Left ventricle myocardium inferior (tissue), 1 donor: ENCODE data around the gene SLC2A13. TPM values are rescaled to one million over a fixed set of nuclear protein-coding genes. Genes with fewer than 3 reads are reported as not detected.

Experiments used
- DNase-seq: peaks from one replicate; pipeline ENCODE4 v3.0.0-alpha.2; 2020
- H3K27ac ChIP-seq: fragments of 200-600 bp; replicated peaks from 2 replicates; pipeline ENCODE4 v1.8.0; 2021
- H3K27me3 ChIP-seq: fragments of 200-600 bp; 2 replicates; pipeline ENCODE4 v1.8.0; 2021; ENCODE audit warnings: low read depth
- H3K36me3 ChIP-seq: fragments of 200-600 bp; 2 replicates; pipeline ENCODE4 v1.8.0; 2021
- H3K4me1 ChIP-seq: fragments of 200-600 bp; 2 replicates; pipeline ENCODE4 v1.8.0; 2021
- H3K4me3 ChIP-seq: fragments of 200-600 bp; 2 replicates; pipeline ENCODE4 v1.8.0; 2021; ENCODE audit warnings: mild to moderate bottlenecking, moderate library complexity
- H3K9me3 ChIP-seq: fragments of 200-600 bp; replicated peaks from 2 replicates; pipeline ENCODE4 v1.8.0; 2021
- intact Hi-C: fragments of 100-400 bp; cut with micrococcal nuclease; formaldehyde crosslinking; loops from one replicate; pipeline ENCODE4 v1.11.0; 2022
- total RNA-seq: library from RNA; stranded (reverse); fragmentation: NEBNext Ultra II Directional; extraction: Animal tissue kit (Norgen Biotek cat#: 25700); gene quantifications from one replicate; pipeline ENCODE4 v1.2.1, GENCODE V29; 2021
- TF ChIP-seq, protein P1 (sequence below): fragments of 200-600 bp; IDR thresholded peaks from 2 replicates; pipeline ENCODE4 v1.8.0; 2021; ENCODE audit warnings: antibody characterized with exemption, mild to moderate bottlenecking, borderline replicate concordance
- donor health status: DM: no; HTN: yes; CAD: no; lungs with severe emphysema.

Gene SLC2A13
- total RNA-seq, 1 donor from 2014 or later, result 5.5 TPM

DNA sequence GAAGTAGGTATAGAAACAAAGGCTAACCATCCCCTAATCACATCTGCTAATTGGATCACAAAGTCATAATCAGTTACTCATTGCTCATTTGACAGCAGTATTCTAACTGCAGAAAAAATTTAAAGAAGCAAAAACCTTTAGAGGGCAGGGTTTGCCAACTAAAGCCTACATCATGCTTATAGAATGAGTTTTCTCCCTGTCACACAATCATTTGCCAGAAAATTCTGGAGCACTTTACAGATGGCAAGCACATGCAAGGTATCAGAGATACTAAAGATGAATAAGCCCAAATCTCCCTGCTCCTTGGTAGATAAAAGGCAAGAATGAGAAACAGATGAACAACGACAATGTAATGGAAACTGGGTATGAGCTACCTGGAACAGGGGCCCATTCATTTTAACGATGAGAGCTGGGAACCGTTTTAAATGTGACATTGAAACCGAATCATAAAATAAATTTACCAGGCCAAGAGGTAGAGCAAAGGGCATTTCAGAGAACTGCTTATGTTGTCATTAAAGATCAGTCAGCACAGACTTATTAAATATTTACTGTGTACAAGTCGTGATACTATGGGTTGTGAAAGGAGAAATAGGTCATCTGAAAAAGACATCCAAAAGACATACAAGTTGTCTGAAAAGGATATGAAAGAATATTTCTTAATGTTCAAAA, 274.9 kb downstream of the SLC2A13 start:
- H3K36me3 ChIP-seq, result peaks cover 13% of the 10 kb centered on the region
- no peaks in the 10 kb centered on the region for H3K27me3 ChIP-seq
- no peaks in the 10 kb centered on the region for H3K4me1 ChIP-seq
- TF ChIP-seq, protein P1, sequence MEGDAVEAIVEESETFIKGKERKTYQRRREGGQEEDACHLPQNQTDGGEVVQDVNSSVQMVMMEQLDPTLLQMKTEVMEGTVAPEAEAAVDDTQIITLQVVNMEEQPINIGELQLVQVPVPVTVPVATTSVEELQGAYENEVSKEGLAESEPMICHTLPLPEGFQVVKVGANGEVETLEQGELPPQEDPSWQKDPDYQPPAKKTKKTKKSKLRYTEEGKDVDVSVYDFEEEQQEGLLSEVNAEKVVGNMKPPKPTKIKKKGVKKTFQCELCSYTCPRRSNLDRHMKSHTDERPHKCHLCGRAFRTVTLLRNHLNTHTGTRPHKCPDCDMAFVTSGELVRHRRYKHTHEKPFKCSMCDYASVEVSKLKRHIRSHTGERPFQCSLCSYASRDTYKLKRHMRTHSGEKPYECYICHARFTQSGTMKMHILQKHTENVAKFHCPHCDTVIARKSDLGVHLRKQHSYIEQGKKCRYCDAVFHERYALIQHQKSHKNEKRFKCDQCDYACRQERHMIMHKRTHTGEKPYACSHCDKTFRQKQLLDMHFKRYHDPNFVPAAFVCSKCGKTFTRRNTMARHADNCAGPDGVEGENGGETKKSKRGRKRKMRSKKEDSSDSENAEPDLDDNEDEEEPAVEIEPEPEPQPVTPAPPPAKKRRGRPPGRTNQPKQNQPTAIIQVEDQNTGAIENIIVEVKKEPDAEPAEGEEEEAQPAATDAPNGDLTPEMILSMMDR, result no peak
- intact Hi-C loops, result no loop called here
- H3K9me3 ChIP-seq, result no peaks in the 10 kb centered on the region
- DNase-seq, result no peak
- no peak overlapping the region for H3K27ac ChIP-seq
- H3K4me3 ChIP-seq, result no peak overlapping the region

GRCh38 chr12:39830171-39830570, 275.7 kb downstream of the SLC2A13 start:
- TF ChIP-seq, protein P1, result no peak
- DNase-seq, result no peak

DNA sequence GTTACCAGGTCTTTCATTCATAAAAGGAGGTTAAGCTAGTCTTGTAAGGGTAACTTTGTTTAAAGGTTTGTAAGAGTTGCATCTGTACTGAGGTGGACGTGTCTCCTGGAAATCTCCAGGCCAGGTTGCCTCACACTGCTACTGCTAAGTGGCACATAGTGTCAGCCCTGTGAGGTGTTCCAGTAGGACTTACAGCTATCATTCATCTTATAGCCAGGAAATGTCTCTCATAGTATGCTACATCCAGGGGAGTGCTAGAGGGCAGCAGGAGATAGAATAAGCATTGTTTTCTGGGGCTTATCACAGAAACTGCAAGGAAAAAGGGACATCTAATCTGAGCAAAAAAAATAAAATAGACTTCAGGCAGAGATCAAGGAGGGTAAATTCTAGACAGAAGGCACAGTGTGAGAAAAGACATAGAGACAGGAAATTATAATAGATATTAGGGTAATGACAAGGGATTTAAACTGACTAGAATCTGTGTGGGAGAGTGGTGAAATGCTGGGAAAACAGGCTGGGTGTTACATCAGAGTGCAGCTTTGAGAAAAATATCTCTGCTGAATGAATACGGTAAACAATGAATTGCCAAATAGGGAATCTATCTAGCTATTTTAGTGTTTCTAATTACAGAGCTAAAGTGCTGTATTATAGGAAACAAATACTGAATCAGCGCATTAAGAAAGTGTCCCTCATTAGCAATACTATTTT, 281.2 kb downstream of the SLC2A13 start:
- no peak for DNase-seq
- Histone ChIP-seq H3K27me3 (no peaks in the 10 kb centered on the region), H3K36me3 (peaks cover 6% of the 10 kb centered on the region), H3K9me3 (no peaks in the 10 kb centered on the region), H3K4me1 (no peaks in the 10 kb centered on the region), H3K27ac (peak overlapping the region; percentile 32), H3K4me3 (no peak overlapping the region)
- TF ChIP-seq, protein P1, result no peak
- intact Hi-C loops, result no loop called here

More at GRCh38 chr12:39830171-39830570, 275.7 kb downstream of the SLC2A13 start:
- no peaks in the 10 kb centered on the region for H3K9me3 ChIP-seq
- H3K27ac ChIP-seq, result no peak overlapping the region
- no peaks in the 10 kb centered on the region for H3K4me1 ChIP-seq
- no peaks in the 10 kb centered on the region for H3K27me3 ChIP-seq
- no peak overlapping the region for H3K4me3 ChIP-seq
- intact Hi-C loops, result no loop called here
- H3K36me3 ChIP-seq, result peaks cover 13% of the 10 kb centered on the region

- intact Hi-C loops, result no loop called here
- TF ChIP-seq, protein P1, result no peak
- Histone ChIP-seq H3K36me3 (peaks cover 7% of the 10 kb centered on the region), H3K27ac (no peak overlapping the region), H3K4me3 (no peak overlapping the region), H3K4me1 (no peaks in the 10 kb centered on the region), H3K27me3 (no peaks in the 10 kb centered on the region), H3K9me3 (peaks cover 4% of the 10 kb centered on the region)
- DNase-seq, result no peak
Observed at GRCh38 chr12:39816671-39817185, 289.2 kb downstream of the SLC2A13 start.

- H3K36me3 ChIP-seq, result peaks cover 10% of the 10 kb centered on the region
- no peaks in the 10 kb centered on the region for H3K27me3 ChIP-seq
- intact Hi-C loops, result no loop called here
- H3K4me3 ChIP-seq, result no peak overlapping the region
- DNase-seq, result no peak
- TF ChIP-seq, protein P1, result no peak
- H3K9me3 ChIP-seq, result peaks cover 8% of the 10 kb centered on the region
- H3K4me1 ChIP-seq, result no peaks in the 10 kb centered on the region
- H3K27ac ChIP-seq, result no peak overlapping the region
Observed at GRCh38 chr12:39815746-39816145, 290.1 kb downstream of the SLC2A13 start.
